Thymus (tissue), 11 donors: ENCODE measurements around the gene KCNJ16. TPM values are rescaled to one million over a fixed set of nuclear protein-coding genes. Genes with fewer than 3 reads are reported as not detected.

Experiments
- DNase-seq, 9 donors: peaks; one replicate each; pipeline ENCODE4 v3.0.0-alpha.2; 2013; ENCODE audit warnings: low spot score in 9 of 9, low read depth in 6 of 9, missing footprints in 1 of 9
- H3K27ac ChIP-seq, 2 donors: one replicate each; pipeline ENCODE4 v1.5.1; 2013; ENCODE audit warnings: control low read depth in 1 of 2, low read depth in 1 of 2, low read length in 1 of 2, mild to moderate bottlenecking in 1 of 2, moderate library complexity in 1 of 2
- H3K27me3 ChIP-seq, 2 donors: one replicate each; pipeline ENCODE4 v1.5.1; 2013; ENCODE audit warnings: low read length in 1 of 2; ENCODE audit not compliant: control insufficient read depth in 2 of 2, insufficient read depth in 1 of 2
- H3K36me3 ChIP-seq, 2 donors: one replicate each; pipeline ENCODE4 v1.5.1; 2013; ENCODE audit warnings: low read length in 1 of 2, mild to moderate bottlenecking in 1 of 2, moderate library complexity in 1 of 2; ENCODE audit not compliant: control insufficient read depth in 2 of 2, insufficient read depth in 2 of 2
- H3K4me1 ChIP-seq, 2 donors: one replicate each; pipeline ENCODE4 v1.5.1; 2013; ENCODE audit warnings: low read length in 2 of 2; ENCODE audit not compliant: control insufficient read depth in 2 of 2, insufficient read depth in 2 of 2
- H3K4me3 ChIP-seq, 2 donors: one replicate each; pipeline ENCODE4 v1.5.1; 2013; ENCODE audit warnings: low read length in 2 of 2, control low read depth in 1 of 2, mild to moderate bottlenecking in 1 of 2
- H3K9me3 ChIP-seq, 2 donors: one replicate each; pipeline ENCODE4 v1.5.1; 2013; ENCODE audit warnings: low read length in 1 of 2, mild to moderate bottlenecking in 1 of 2; ENCODE audit not compliant: control insufficient read depth in 2 of 2, insufficient read depth in 1 of 2
- WGBS: extraction: QIAGEN DNeasy Blood & Tissue Kit; methylation state at CpG from one replicate; pipeline ENCODE4 v1.1.7; 2013; 5-methylcytosine and 5-hydroxymethylcytosine counted together
- polyA plus RNA-seq: library from polyadenylated mRNA; stranded (reverse); fragments of 200-250 nt; gene quantifications from one replicate; pipeline ENCODE4 v1.2.3, GENCODE V29; 2013
- total RNA-seq: library from RNA; stranded (reverse); fragments of 120-200 nt; gene quantifications from one replicate; pipeline ENCODE4 v1.2.4, GENCODE V29; 2013
- donor health status: healthy.

The KCNJ16 gene
- total and polyA plus RNA-seq, 2 donors: 0.05 to 3.9 TPM

GRCh38 chr17:70110443-70110880, 35.4 kb downstream of the KCNJ16 start:
- H3K27ac ChIP-seq: no peak overlapping the region
- H3K9me3 ChIP-seq: no peaks in the 10 kb centered on the region
- H3K4me3 ChIP-seq: no peak overlapping the region
- H3K4me1 ChIP-seq: no peaks in the 10 kb centered on the region
- DNase-seq: no peak
- no peaks in the 10 kb centered on the region for H3K36me3 ChIP-seq
- H3K27me3 ChIP-seq: no peaks in the 10 kb centered on the region
- WGBS: 94% methylated on average over 7 of the region's 7 CpGs

- Histone ChIP-seq H3K36me3 (no peaks in the 10 kb centered on the region), H3K9me3 (no peaks in the 10 kb centered on the region), H3K27ac (no peak overlapping the region), H3K27me3 (no peaks in the 10 kb centered on the region), H3K4me1 (no peaks in the 10 kb centered on the region), H3K4me3 (no peak overlapping the region)
- 80% methylated on average over 4 of the region's 4 CpGs for WGBS
- no peak for DNase-seq
Measured at GRCh38 chr17:70111201-70111600, 36.2 kb downstream of the KCNJ16 start.

- H3K9me3 ChIP-seq: no peaks in the 10 kb centered on the region
- no peak for DNase-seq
- no peaks in the 10 kb centered on the region for H3K27me3 ChIP-seq
- no peaks in the 10 kb centered on the region for H3K36me3 ChIP-seq
- H3K4me1 ChIP-seq: no peaks in the 10 kb centered on the region
- no peak overlapping the region for H3K27ac ChIP-seq
- H3K4me3 ChIP-seq: no peak overlapping the region
- WGBS: 95% methylated on average over 2 of the region's 2 CpGs
Measured at GRCh38 chr17:70114405-70114804, 39.4 kb downstream of the KCNJ16 start.

GRCh38 chr17:70115126-70115525, 40.1 kb downstream of the KCNJ16 start:
- no peaks in the 10 kb centered on the region for H3K4me1 ChIP-seq
- no peaks in the 10 kb centered on the region for H3K9me3 ChIP-seq
- H3K27ac ChIP-seq: no peak overlapping the region
- H3K27me3 ChIP-seq: no peaks in the 10 kb centered on the region
- H3K4me3 ChIP-seq: no peak overlapping the region
- no peak for DNase-seq
- H3K36me3 ChIP-seq: no peaks in the 10 kb centered on the region

GRCh38 chr17:70116919-70117318, 41.9 kb downstream of the KCNJ16 start:
- WGBS: 97% methylated on average over 3 of the region's 3 CpGs
- no peaks in the 10 kb centered on the region for H3K4me1 ChIP-seq
- H3K27ac ChIP-seq: no peak overlapping the region
- DNase-seq: no peak
- no peaks in the 10 kb centered on the region for H3K27me3 ChIP-seq
- H3K36me3 ChIP-seq: no peaks in the 10 kb centered on the region
- no peak overlapping the region for H3K4me3 ChIP-seq
- no peaks in the 10 kb centered on the region for H3K9me3 ChIP-seq

- no peaks in the 10 kb centered on the region for H3K9me3 ChIP-seq
- H3K36me3 ChIP-seq: no peaks in the 10 kb centered on the region
- DNase-seq: no peak
- 97% methylated on average over 1 of the region's 1 CpG for WGBS
- no peaks in the 10 kb centered on the region for H3K27me3 ChIP-seq
- H3K27ac ChIP-seq: no peak overlapping the region
- no peak overlapping the region for H3K4me3 ChIP-seq
- no peaks in the 10 kb centered on the region for H3K4me1 ChIP-seq
Measured at GRCh38 chr17:70119545-70119944, 44.5 kb downstream of the KCNJ16 start.

- no peaks in the 10 kb centered on the region for H3K36me3 ChIP-seq
- H3K4me3 ChIP-seq: no peak overlapping the region
- DNase-seq: no peak
- no peak overlapping the region for H3K27ac ChIP-seq
- no peaks in the 10 kb centered on the region for H3K4me1 ChIP-seq
- no peaks in the 10 kb centered on the region for H3K27me3 ChIP-seq
- 81% methylated on average over 2 of the region's 2 CpGs for WGBS
- no peaks in the 10 kb centered on the region for H3K9me3 ChIP-seq
Measured at GRCh38 chr17:70119983-70120382, 45.0 kb downstream of the KCNJ16 start.

- WGBS: 54% methylated on average over 4 of the region's 4 CpGs
- Histone ChIP-seq H3K27ac (no peak overlapping the region), H3K4me1 (no peaks in the 10 kb centered on the region), H3K4me3 (no peak overlapping the region), H3K36me3 (no peaks in the 10 kb centered on the region), H3K9me3 (no peaks in the 10 kb centered on the region), H3K27me3 (no peaks in the 10 kb centered on the region)
- no peak for DNase-seq
Measured at GRCh38 chr17:70120425-70120824, 45.4 kb downstream of the KCNJ16 start.

- 19% methylated on average over 3 of the region's 3 CpGs for WGBS
- DNase-seq: no peak
- no peaks in the 10 kb centered on the region for H3K4me1 ChIP-seq
- H3K4me3 ChIP-seq: no peak overlapping the region
- no peaks in the 10 kb centered on the region for H3K9me3 ChIP-seq
- H3K27me3 ChIP-seq: no peaks in the 10 kb centered on the region
- H3K36me3 ChIP-seq: no peaks in the 10 kb centered on the region
- no peak overlapping the region for H3K27ac ChIP-seq
Measured at GRCh38 chr17:70121126-70121525, 46.1 kb downstream of the KCNJ16 start.

GRCh38 chr17:70123193-70123592, 48.2 kb downstream of the KCNJ16 start:
- H3K4me3 ChIP-seq: no peak overlapping the region
- 70% methylated on average over 2 of the region's 2 CpGs for WGBS
- no peak for DNase-seq
- H3K9me3 ChIP-seq: no peaks in the 10 kb centered on the region
- H3K36me3 ChIP-seq: no peaks in the 10 kb centered on the region
- no peaks in the 10 kb centered on the region for H3K27me3 ChIP-seq
- no peak overlapping the region for H3K27ac ChIP-seq
- H3K4me1 ChIP-seq: no peaks in the 10 kb centered on the region
